Endothelial cell (in vitro differentiated cells): ENCODE measurements around the gene PPM1M. TPM values are rescaled to one million over a fixed set of nuclear protein-coding genes. Genes with fewer than 3 reads are reported as not detected.

ENCODE experiments used
- DNase-seq: peaks from one replicate; pipeline ENCODE4 v3.0.0; 2021; ENCODE audit warnings: low spot score
- H3K27ac Mint-ChIP-seq: one replicate; pipeline ENCODE4 v1.8.0; 2021; ENCODE audit warnings: mixed read lengths, inconsistent platforms; ENCODE audit not compliant: unreplicated experiment
- H3K27me3 Mint-ChIP-seq: one replicate; pipeline ENCODE4 v1.8.0; 2021; ENCODE audit warnings: mild to moderate bottlenecking, moderate library complexity, mixed read lengths, inconsistent platforms; ENCODE audit not compliant: unreplicated experiment
- H3K36me3 Mint-ChIP-seq: one replicate; pipeline ENCODE4 v1.8.0; 2021; ENCODE audit warnings: mild to moderate bottlenecking, low read depth, mixed read lengths, inconsistent platforms; ENCODE audit not compliant: unreplicated experiment
- H3K4me1 Mint-ChIP-seq: one replicate; pipeline ENCODE4 v1.8.0; 2021; ENCODE audit warnings: mild to moderate bottlenecking, mixed read lengths, inconsistent platforms; ENCODE audit not compliant: unreplicated experiment
- H3K4me3 Mint-ChIP-seq: one replicate; pipeline ENCODE4 v1.8.0; 2021; ENCODE audit warnings: mild to moderate bottlenecking, mixed read lengths, inconsistent platforms; ENCODE audit not compliant: unreplicated experiment
- H3K9me3 Mint-ChIP-seq: one replicate; pipeline ENCODE4 v1.8.0; 2021; ENCODE audit warnings: mixed read lengths, inconsistent platforms; ENCODE audit not compliant: unreplicated experiment
- total RNA-seq: library from RNA; stranded (reverse); fragmentation: NEBNext Ultra II Directional; extraction: Animal tissue kit (Norgen Biotek cat#: 25700); gene quantifications from one replicate; pipeline ENCODE4 v1.2.1, GENCODE V29; 2021; ENCODE audit not compliant: unreplicated experiment
- TF ChIP-seq, protein P1 (sequence below): fragments of 200-600 bp; sonication (generic); IDR thresholded peaks from one replicate; pipeline ENCODE4 v1.5.0; 2021; ENCODE audit warnings: antibody characterized with exemption; ENCODE audit not compliant: unreplicated experiment

PPM1M gene
- total RNA-seq, 1 donor from 2014 or later, result 15.0 TPM

DNA sequence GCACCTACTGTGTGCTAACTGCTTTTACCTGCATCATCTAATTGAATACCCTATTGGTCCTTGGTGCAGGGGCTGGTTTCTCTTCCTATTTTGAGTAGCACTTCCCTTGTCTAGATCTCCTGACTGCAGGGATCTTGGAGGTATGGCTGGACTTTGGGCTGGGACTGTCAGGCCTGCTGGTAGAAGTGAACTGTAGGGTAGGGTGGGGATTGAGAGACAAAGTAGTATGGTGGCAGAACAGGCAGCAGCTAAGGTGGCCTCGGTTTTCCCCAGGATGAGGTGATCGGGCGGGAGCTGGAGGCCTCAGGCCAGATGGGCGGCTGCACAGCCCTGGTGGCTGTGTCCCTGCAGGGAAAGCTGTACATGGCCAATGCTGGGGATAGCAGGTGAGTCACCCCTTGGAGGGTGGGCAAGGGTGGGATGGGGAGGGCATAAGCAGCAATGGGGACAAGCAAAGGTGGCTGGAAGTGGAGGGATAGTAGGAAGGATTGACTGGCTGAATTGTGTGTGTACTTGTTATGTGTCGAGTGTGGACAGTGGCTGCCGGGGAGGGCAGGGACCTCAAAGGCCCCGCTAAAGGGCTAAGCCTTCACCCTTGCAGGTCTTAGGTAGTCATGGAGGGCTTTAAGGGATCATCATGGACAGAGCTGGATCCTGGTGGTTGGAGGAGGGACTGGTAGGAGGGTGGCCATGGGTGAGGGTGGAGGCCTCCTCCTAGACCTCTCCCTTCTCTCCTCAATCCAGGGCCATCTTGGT is 2.0 kb downstream of the PPM1M start:
- H3K27ac Mint-ChIP-seq, result peak overlapping the region; percentile 74
- H3K4me3 Mint-ChIP-seq, result peak overlapping the region; percentile 56

DNA sequence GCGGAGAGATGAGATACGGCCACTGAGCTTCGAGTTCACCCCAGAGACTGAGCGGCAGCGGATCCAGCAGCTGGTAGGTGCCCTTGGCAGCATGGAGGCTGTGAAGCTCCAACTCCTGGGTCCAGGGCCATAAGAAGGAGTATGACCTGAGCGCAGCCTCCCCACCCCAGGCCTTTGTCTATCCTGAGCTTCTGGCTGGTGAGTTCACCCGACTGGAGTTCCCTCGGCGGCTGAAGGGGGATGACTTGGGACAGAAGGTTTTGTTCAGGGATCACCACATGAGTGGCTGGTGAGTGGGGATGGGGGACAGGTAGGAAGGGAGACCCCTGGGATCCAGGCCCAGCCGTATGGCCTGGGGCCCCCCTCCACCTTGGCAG is 2.6 kb downstream of the PPM1M start:
- Mint-ChIP-seq H3K27ac (peak overlapping the region; percentile 74), H3K27me3 (peaks cover 12% of the 10 kb centered on the region)

More for the DNA sequence above, 2.0 kb downstream of the PPM1M start:
- peaks cover 13% of the 10 kb centered on the region for H3K27me3 Mint-ChIP-seq
- peaks cover 18% of the 10 kb centered on the region for H3K4me1 Mint-ChIP-seq
- TF ChIP-seq, protein P1, sequence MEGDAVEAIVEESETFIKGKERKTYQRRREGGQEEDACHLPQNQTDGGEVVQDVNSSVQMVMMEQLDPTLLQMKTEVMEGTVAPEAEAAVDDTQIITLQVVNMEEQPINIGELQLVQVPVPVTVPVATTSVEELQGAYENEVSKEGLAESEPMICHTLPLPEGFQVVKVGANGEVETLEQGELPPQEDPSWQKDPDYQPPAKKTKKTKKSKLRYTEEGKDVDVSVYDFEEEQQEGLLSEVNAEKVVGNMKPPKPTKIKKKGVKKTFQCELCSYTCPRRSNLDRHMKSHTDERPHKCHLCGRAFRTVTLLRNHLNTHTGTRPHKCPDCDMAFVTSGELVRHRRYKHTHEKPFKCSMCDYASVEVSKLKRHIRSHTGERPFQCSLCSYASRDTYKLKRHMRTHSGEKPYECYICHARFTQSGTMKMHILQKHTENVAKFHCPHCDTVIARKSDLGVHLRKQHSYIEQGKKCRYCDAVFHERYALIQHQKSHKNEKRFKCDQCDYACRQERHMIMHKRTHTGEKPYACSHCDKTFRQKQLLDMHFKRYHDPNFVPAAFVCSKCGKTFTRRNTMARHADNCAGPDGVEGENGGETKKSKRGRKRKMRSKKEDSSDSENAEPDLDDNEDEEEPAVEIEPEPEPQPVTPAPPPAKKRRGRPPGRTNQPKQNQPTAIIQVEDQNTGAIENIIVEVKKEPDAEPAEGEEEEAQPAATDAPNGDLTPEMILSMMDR, result no peak
- H3K9me3 Mint-ChIP-seq, result no peaks in the 10 kb centered on the region
- no peak for DNase-seq
- H3K36me3 Mint-ChIP-seq, result peaks cover 23% of the 10 kb centered on the region

DNA sequence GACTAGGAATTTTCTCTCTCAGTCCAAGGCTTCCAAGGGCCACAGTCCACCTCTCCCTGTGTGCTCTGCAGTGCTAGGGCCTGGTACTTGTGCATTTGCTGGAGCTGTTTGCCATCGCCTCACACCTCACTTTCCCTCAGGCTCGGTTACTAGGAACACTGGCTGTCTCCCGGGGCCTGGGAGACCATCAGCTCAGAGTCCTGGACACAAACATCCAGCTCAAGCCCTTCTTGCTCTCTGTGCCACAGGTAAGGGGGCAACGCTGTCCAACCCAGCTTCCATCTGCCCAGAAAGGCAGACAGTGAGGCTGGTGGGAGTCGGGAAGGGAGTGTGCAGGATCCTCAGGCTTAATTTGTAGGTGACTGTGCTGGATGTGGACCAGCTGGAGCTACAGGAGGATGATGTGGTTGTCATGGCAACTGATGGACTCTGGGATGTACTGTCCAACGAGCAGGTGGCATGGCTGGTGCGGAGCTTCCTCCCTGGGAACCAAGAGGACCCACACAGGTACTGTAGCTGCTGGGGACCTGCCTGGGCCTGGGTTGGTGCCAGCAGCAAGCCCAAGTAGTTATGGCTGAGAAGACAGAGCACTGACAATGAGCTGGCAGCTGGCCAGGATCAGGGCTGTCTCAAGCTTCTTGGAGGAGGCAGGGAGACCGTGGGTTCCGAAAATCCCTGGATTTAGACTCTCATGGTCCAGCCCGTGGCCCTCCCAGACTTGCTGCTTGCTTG is 3.4 kb downstream of the PPM1M start:
- no peak for DNase-seq
- Mint-ChIP-seq H3K36me3 (peaks cover 25% of the 10 kb centered on the region), H3K4me3 (no peak overlapping the region)

More for the DNA sequence above, 2.6 kb downstream of the PPM1M start:
- peaks cover 25% of the 10 kb centered on the region for H3K36me3 Mint-ChIP-seq
- peaks cover 21% of the 10 kb centered on the region for H3K4me1 Mint-ChIP-seq
- peak overlapping the region; percentile 56 for H3K4me3 Mint-ChIP-seq
- no peak for DNase-seq
- TF ChIP-seq, protein P1, result no peak
- no peaks in the 10 kb centered on the region for H3K9me3 Mint-ChIP-seq

DNA sequence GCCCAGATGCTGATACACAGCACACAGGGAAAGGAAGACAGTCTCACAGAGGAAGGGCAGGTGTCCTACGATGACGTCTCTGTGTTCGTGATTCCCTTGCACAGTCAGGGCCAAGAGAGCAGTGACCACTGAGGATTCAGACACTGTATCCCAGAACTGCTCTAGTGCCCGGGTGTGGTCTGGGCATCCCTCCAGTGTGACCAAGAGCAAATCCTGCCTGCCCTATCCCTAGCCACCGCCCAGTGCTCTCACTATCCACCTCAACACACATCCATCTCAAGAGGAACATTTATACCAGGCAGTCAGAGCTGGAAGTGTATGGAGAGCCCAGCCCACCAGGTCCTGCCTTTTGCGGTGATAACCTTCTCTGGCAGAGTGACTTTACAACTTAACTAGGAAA is 4.1 kb downstream of the PPM1M start:
- TF ChIP-seq, protein P1, result no peak
- Mint-ChIP-seq H3K36me3 (peaks cover 25% of the 10 kb centered on the region), H3K4me1 (peaks cover 24% of the 10 kb centered on the region), H3K4me3 (no peak overlapping the region), H3K27ac (no peak overlapping the region), H3K9me3 (no peaks in the 10 kb centered on the region), H3K27me3 (peaks cover 9% of the 10 kb centered on the region)
- DNase-seq, result no peak

More for the DNA sequence above, 3.4 kb downstream of the PPM1M start:
- H3K9me3 Mint-ChIP-seq, result no peaks in the 10 kb centered on the region
- H3K27me3 Mint-ChIP-seq, result peaks cover 9% of the 10 kb centered on the region
- H3K4me1 Mint-ChIP-seq, result peaks cover 25% of the 10 kb centered on the region
- TF ChIP-seq, protein P1, result no peak
- H3K27ac Mint-ChIP-seq, result no peak overlapping the region

DNA sequence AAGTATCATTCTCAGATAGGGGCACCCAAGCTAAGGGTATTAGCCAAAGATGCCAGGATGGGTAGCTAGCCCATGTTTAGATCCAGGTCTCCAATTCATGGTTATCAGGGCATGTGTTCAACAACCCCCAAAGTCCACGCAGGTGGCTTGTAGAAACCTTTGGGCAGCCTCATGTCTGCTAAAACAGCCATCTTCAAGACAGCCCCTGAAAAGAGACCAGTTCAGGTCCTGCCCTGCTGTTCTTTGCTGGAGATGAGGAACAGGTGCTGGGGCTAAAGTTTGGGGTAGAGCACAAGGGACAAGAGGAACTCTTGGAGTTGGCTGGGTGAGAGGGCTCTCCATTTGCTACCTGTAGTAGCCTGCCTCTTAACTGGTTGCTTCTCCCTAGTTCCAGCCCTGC is 4.6 kb downstream of the PPM1M start:
- no peak overlapping the region for H3K4me3 Mint-ChIP-seq
- peaks cover 19% of the 10 kb centered on the region for H3K4me1 Mint-ChIP-seq
- TF ChIP-seq, protein P1, result no peak
- no peaks in the 10 kb centered on the region for H3K9me3 Mint-ChIP-seq
- H3K36me3 Mint-ChIP-seq, result peaks cover 26% of the 10 kb centered on the region
- no peak overlapping the region for H3K27ac Mint-ChIP-seq
- peaks cover 9% of the 10 kb centered on the region for H3K27me3 Mint-ChIP-seq
- DNase-seq, result no peak
